Neural cell (in vitro differentiated cells): ENCODE measurements around the gene PHF23. TPM values are rescaled to one million over a fixed set of nuclear protein-coding genes. Genes with fewer than 3 reads are reported as not detected.
A peak's percentile ranks its signal among the peaks of the same experiment; 100 is the strongest.

ENCODE experiments used
- H2AFZ ChIP-seq: fragments of 200-600, 300-800 bp; sonication (generic), shearing (Covaris generic); 2 replicates; pipeline ENCODE4 v1.6.0; 2014; ENCODE audit warnings: low read depth, mild to moderate bottlenecking, antibody characterized with exemption, low read length, moderate library complexity
- H3F3A ChIP-seq: fragments of 200-600 bp; shearing (Covaris generic); 2 replicates; pipeline ENCODE4 v1.6.1; 2016; ENCODE audit warnings: mild to moderate bottlenecking, moderate library complexity, mixed read lengths, antibody characterized with exemption, low read length; ENCODE audit not compliant: insufficient read depth, poor library complexity, severe bottlenecking
- H3K27ac ChIP-seq: fragments of 200-600, 300-800 bp; sonication (generic), shearing (Covaris generic); 2 replicates; pipeline ENCODE4 v1.5.1; 2014; ENCODE audit warnings: mild to moderate bottlenecking, low read length, moderate library complexity
- H3K27me3 ChIP-seq: fragments of 300-800, 200-600 bp; sonication (generic), shearing (Covaris generic); 2 replicates; pipeline ENCODE4 v1.6.0; 2014; ENCODE audit warnings: mild to moderate bottlenecking, low read depth, low read length, moderate library complexity; ENCODE audit not compliant: insufficient read depth
- H3K36me3 ChIP-seq: fragments of 300-800, 200-600 bp; sonication (generic), shearing (Covaris generic); 2 replicates; pipeline ENCODE4 v1.5.1; 2014; ENCODE audit warnings: mild to moderate bottlenecking, antibody characterized with exemption, low read length, moderate library complexity; ENCODE audit not compliant: insufficient read depth
- H3K4me2 ChIP-seq: fragments of 300-800, 200-600 bp; sonication (generic), shearing (Covaris generic); 2 replicates; pipeline ENCODE4 v1.6.0; 2014; ENCODE audit warnings: mild to moderate bottlenecking, low read length
- H3K4me3 ChIP-seq: fragments of 300-800, 200-600 bp; sonication (generic), shearing (Covaris generic); 2 replicates; pipeline ENCODE4 v1.5.1; 2014; ENCODE audit warnings: mild to moderate bottlenecking, low read length, moderate library complexity
- H3K79me2 ChIP-seq: fragments of 200-600 bp; shearing (Covaris generic); replicated peaks from 2 replicates; pipeline ENCODE4 v1.6.0; 2014; ENCODE audit warnings: mild to moderate bottlenecking, low read length, moderate library complexity; ENCODE audit not compliant: insufficient read depth
- H3K9ac ChIP-seq: fragments of 300-800, 200-600 bp; sonication (generic), shearing (Covaris generic); 2 replicates; pipeline ENCODE4 v1.6.1; 2016; ENCODE audit warnings: mild to moderate bottlenecking, low read length, mixed read lengths
- H3K9me2 ChIP-seq: fragments of 200-600 bp; shearing (Covaris generic); 2 replicates; pipeline ENCODE4 v1.6.1; 2016; ENCODE audit warnings: mild to moderate bottlenecking, low read length, mixed read lengths; ENCODE audit not compliant: insufficient read depth
- H3K9me3 ChIP-seq: fragments of 200-600, 300-800 bp; sonication (generic), shearing (Covaris generic); 2 replicates; pipeline ENCODE4 v1.6.1; 2016; ENCODE audit warnings: mild to moderate bottlenecking, mixed run types, low read length, moderate library complexity, mixed read lengths
- H4K20me1 ChIP-seq: fragments of 200-600 bp; shearing (Covaris generic); 2 replicates; pipeline ENCODE4 v1.6.1; 2016; ENCODE audit warnings: mild to moderate bottlenecking, mixed run types; ENCODE audit not compliant: insufficient read depth
- EP300 ChIP-seq: fragments of 450-650 bp; conservative IDR thresholded peaks from 2 replicates; pipeline ENCODE4 v1.6.1; 2014; ENCODE audit warnings: antibody characterized with exemption, mild to moderate bottlenecking, moderate library complexity; ENCODE audit not compliant: poor library complexity, severe bottlenecking
- EZH2 ChIP-seq: fragments of 200-600, 300-800 bp; shearing (Covaris generic), sonication (generic); IDR thresholded peaks from 2 replicates; pipeline ENCODE4 v1.6.1; 2014; ENCODE audit warnings: antibody characterized with exemption, low read length, borderline replicate concordance, mild to moderate bottlenecking; ENCODE audit not compliant: insufficient read depth, poor library complexity, severe bottlenecking
- MXI1 ChIP-seq: fragments of 450-650 bp; conservative IDR thresholded peaks from 2 replicates; pipeline ENCODE4 v1.6.1; 2014; ENCODE audit warnings: antibody characterized with exemption, mild to moderate bottlenecking; ENCODE audit not compliant: poor library complexity, severe bottlenecking
- POLR2AphosphoS5 ChIP-seq: IDR thresholded peaks from 2 replicates; pipeline ENCODE4 v1.6.1; 2012
- RAD21 ChIP-seq: fragments of 450-650 bp; conservative IDR thresholded peaks from 2 replicates; pipeline ENCODE4 v1.6.1; 2014; ENCODE audit warnings: antibody characterized with exemption, mild to moderate bottlenecking, moderate library complexity
- SMC3 ChIP-seq: fragments of 450-650 bp; conservative IDR thresholded peaks from 2 replicates; pipeline ENCODE4 v1.6.1; 2014; ENCODE audit warnings: antibody characterized with exemption, mild to moderate bottlenecking, moderate library complexity; ENCODE audit not compliant: poor library complexity
- TAF1 ChIP-seq: IDR thresholded peaks from 2 replicates; pipeline ENCODE4 v1.6.1; 2012; ENCODE audit warnings: low read depth
- polyA plus RNA-seq: library from polyadenylated mRNA; depleted of rRNA; stranded (reverse); fragments of >200 nt; gene quantifications from 2 replicates; pipeline ENCODE4 v1.2.3, GENCODE V29; 2014
- TF ChIP-seq, protein P1 (sequence below): IDR thresholded peaks from 2 replicates; pipeline ENCODE4 v1.6.1; 2012; ENCODE audit warnings: borderline replicate concordance
- TF ChIP-seq, protein P2 (sequence below): fragments of 450-650 bp; IDR thresholded peaks from 2 replicates; pipeline ENCODE4 v1.5.1; 2014; ENCODE audit warnings: antibody characterized with exemption, mild to moderate bottlenecking, moderate library complexity; ENCODE audit not compliant: poor library complexity, severe bottlenecking

PHF23 gene
- polyA plus RNA-seq, 1 donor from 2014 or later, result 55.7 TPM

DNA sequence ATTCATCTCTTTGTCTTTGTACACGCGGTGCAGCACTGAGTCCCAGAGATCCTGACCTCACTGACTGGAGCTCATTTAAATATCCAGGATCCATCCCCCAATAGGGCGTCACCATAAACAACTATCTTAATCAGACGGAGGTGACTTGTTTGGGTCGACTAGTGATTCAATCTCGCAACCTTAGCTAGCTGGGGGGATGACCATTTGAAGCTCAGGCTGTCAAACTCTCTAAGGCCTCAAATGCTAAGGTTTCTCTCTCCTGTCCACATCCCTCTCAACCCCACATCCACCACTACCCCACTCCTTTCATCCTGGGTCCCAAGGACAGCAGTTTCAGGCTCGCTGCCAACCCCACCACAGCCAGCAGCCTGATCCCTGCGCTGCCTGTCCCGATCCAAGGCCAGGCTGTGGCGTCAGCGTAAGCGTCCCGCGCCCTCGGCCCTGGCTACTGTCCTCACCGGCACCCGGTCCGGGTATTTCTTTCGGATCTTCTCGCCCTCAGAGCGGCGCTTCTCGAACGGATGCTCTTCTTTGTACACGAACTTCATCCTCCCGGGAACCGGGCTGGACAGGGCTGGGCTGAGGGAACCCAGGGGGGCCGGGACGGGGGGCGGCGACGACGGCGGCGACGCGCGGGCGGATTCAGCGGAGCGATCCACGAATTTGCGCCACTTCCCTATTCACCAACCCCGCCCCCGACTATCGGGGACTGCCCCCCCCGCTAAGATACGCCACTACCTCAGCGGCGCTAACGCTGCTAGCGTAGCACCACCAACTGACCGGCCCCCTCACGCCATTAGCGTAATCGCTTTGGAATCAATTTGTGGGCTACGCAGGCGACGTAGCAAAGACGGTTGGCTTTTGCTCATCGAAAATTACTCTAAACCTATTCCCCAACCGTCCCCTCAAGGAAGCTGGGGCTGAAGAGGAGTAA lies 2.8 kb upstream of the PHF23 start, which contains the start of gene GABARAP:
Gene GABARAP, minus strand, starts transcription at position 667 of the 934 bp plus-strand sequence. Its CDS starts 119 bp downstream, at position 548.
- peak within 1 kb of the TSS; percentile 35 for H2AFZ ChIP-seq
- peak within 1 kb of the TSS; percentile 99 for H3K9ac ChIP-seq
- peak within 1 kb of the TSS; percentile 99 for H3K27ac ChIP-seq
- no peaks in the 10 kb centered on the region for H4K20me1 ChIP-seq
- H3K27me3 ChIP-seq, result no peaks in the 10 kb centered on the region
- no peaks in the 10 kb centered on the region for H3K9me3 ChIP-seq
- H3K36me3 ChIP-seq, result no peaks in the 10 kb centered on the region
- peaks cover 3% of the 10 kb centered on the region for H3F3A ChIP-seq
- H3K9me2 ChIP-seq, result no peaks in the 10 kb centered on the region
- H3K79me2 ChIP-seq, result peaks cover 44% of the 10 kb centered on the region
- H3K4me2 ChIP-seq, result peak within 1 kb of the TSS; percentile 99
- peak within 1 kb of the TSS; percentile 75 for H3K4me3 ChIP-seq
- TF ChIP-seq POLR2AphosphoS5 (peak; percentile 92), SMC3 (no peak), RAD21 (peak; percentile 24), EZH2 (no peak), TAF1 (no peak), MXI1 (no peak), EP300 (peak; percentile 51)
- TF ChIP-seq, protein P1, sequence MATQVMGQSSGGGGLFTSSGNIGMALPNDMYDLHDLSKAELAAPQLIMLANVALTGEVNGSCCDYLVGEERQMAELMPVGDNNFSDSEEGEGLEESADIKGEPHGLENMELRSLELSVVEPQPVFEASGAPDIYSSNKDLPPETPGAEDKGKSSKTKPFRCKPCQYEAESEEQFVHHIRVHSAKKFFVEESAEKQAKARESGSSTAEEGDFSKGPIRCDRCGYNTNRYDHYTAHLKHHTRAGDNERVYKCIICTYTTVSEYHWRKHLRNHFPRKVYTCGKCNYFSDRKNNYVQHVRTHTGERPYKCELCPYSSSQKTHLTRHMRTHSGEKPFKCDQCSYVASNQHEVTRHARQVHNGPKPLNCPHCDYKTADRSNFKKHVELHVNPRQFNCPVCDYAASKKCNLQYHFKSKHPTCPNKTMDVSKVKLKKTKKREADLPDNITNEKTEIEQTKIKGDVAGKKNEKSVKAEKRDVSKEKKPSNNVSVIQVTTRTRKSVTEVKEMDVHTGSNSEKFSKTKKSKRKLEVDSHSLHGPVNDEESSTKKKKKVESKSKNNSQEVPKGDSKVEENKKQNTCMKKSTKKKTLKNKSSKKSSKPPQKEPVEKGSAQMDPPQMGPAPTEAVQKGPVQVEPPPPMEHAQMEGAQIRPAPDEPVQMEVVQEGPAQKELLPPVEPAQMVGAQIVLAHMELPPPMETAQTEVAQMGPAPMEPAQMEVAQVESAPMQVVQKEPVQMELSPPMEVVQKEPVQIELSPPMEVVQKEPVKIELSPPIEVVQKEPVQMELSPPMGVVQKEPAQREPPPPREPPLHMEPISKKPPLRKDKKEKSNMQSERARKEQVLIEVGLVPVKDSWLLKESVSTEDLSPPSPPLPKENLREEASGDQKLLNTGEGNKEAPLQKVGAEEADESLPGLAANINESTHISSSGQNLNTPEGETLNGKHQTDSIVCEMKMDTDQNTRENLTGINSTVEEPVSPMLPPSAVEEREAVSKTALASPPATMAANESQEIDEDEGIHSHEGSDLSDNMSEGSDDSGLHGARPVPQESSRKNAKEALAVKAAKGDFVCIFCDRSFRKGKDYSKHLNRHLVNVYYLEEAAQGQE, result peak; percentile 95
- TF ChIP-seq, protein P2, sequence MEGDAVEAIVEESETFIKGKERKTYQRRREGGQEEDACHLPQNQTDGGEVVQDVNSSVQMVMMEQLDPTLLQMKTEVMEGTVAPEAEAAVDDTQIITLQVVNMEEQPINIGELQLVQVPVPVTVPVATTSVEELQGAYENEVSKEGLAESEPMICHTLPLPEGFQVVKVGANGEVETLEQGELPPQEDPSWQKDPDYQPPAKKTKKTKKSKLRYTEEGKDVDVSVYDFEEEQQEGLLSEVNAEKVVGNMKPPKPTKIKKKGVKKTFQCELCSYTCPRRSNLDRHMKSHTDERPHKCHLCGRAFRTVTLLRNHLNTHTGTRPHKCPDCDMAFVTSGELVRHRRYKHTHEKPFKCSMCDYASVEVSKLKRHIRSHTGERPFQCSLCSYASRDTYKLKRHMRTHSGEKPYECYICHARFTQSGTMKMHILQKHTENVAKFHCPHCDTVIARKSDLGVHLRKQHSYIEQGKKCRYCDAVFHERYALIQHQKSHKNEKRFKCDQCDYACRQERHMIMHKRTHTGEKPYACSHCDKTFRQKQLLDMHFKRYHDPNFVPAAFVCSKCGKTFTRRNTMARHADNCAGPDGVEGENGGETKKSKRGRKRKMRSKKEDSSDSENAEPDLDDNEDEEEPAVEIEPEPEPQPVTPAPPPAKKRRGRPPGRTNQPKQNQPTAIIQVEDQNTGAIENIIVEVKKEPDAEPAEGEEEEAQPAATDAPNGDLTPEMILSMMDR, result peak; percentile 12

- no peaks in the 10 kb centered on the region for H3K9me3 ChIP-seq
- TF ChIP-seq, protein P2, result no peak
- TF ChIP-seq, protein P1, result no peak
- TF ChIP-seq POLR2AphosphoS5, result no peak
- TF ChIP-seq SMC3, result no peak
- no peak for TF ChIP-seq EP300
- no peak for TF ChIP-seq MXI1
- no peak for TF ChIP-seq RAD21
- no peak for TF ChIP-seq TAF1
- TF ChIP-seq EZH2, result no peak
- peak overlapping the region; percentile 99 for H3K27ac ChIP-seq
- no peaks in the 10 kb centered on the region for H3K36me3 ChIP-seq
- H4K20me1 ChIP-seq, result no peaks in the 10 kb centered on the region
- H3K9me2 ChIP-seq, result no peaks in the 10 kb centered on the region
- H2AFZ ChIP-seq, result no peak overlapping the region
- H3K4me2 ChIP-seq, result peak overlapping the region; percentile 99
- peaks cover 51% of the 10 kb centered on the region for H3K79me2 ChIP-seq
- H3K27me3 ChIP-seq, result no peaks in the 10 kb centered on the region
- peak overlapping the region; percentile 99 for H3K9ac ChIP-seq
- H3F3A ChIP-seq, result peaks cover 3% of the 10 kb centered on the region
- H3K4me3 ChIP-seq, result peak overlapping the region; percentile 75
Measured at GRCh38 chr17:7241090-7241733, 2.0 kb upstream of the PHF23 start.
